Glutamatergic neuron (in vitro differentiated cells): Measurements from ENCODE around the gene RO60. TPM values are rescaled to one million over a fixed set of nuclear protein-coding genes. Genes with fewer than 3 reads are reported as not detected.

Source experiments
- DNase-seq: peaks from one replicate; pipeline ENCODE4 v3.0.0; 2022
- H3K27ac Mint-ChIP-seq: one replicate; pipeline ENCODE4 v1.8.0; 2020; ENCODE audit warnings: mild to moderate bottlenecking, mixed read lengths, inconsistent platforms; ENCODE audit not compliant: unreplicated experiment
- H3K27me3 Mint-ChIP-seq: one replicate; pipeline ENCODE4 v1.8.0; 2020; ENCODE audit warnings: mild to moderate bottlenecking, moderate library complexity, mixed read lengths, inconsistent platforms; ENCODE audit not compliant: unreplicated experiment
- H3K36me3 Mint-ChIP-seq: one replicate; pipeline ENCODE4 v1.8.0; 2020; ENCODE audit warnings: mild to moderate bottlenecking, mixed read lengths, inconsistent platforms; ENCODE audit not compliant: unreplicated experiment
- H3K4me1 Mint-ChIP-seq: one replicate; pipeline ENCODE4 v1.8.0; 2020; ENCODE audit warnings: mild to moderate bottlenecking, low read depth, mixed read lengths, inconsistent platforms; ENCODE audit not compliant: unreplicated experiment
- H3K4me3 Mint-ChIP-seq: one replicate; pipeline ENCODE4 v1.8.0; 2020; ENCODE audit warnings: mild to moderate bottlenecking, mixed read lengths, inconsistent platforms; ENCODE audit not compliant: unreplicated experiment
- H3K9me3 Mint-ChIP-seq: one replicate; pipeline ENCODE4 v1.8.0; 2020; ENCODE audit warnings: mild to moderate bottlenecking, moderate library complexity, mixed read lengths, inconsistent platforms; ENCODE audit not compliant: unreplicated experiment
- CTCF ChIP-seq: fragments of 200-600 bp; sonication (generic); IDR thresholded peaks from one replicate; pipeline ENCODE4 v1.5.0; 2021; ENCODE audit not compliant: partially characterized antibody, unreplicated experiment
- long read RNA-seq: library from polyadenylated mRNA; unstranded; transcript quantifications from one replicate; pipeline ENCODE4 v2.0.0, GENCODE V29; 2020; ENCODE audit not compliant: unreplicated experiment
- total RNA-seq: library from RNA; stranded (reverse); fragmentation: NEBNext Ultra II Directional; extraction: Animal tissue kit (Norgen Biotek cat#: 25700); gene quantifications from one replicate; pipeline ENCODE4 v1.2.1, GENCODE V29; 2021; ENCODE audit not compliant: unreplicated experiment

RO60 gene
- 117 TPM for total RNA-seq
- long read RNA-seq, full-length matches to known transcripts: 50 of 75 reads
- long read RNA-seq, partial matches to known transcripts: 1 of 75 reads
- long read RNA-seq, other reads (novel, unspliced or antisense): 24 of 75 reads

GRCh38 chr1:193059282-193060114, at the start of gene RO60, which contains the start of gene UCHL5:
Gene RO60 (plus strand): TSS chr1:193059612. CDS start chr1:193069055, 9,443 bp downstream.
Gene UCHL5 (minus strand): TSS chr1:193059360. CDS start chr1:193059260, 100 bp downstream.
- peaks cover 13% of the 10 kb centered on the region for H3K9me3 Mint-ChIP-seq
- H3K27me3 Mint-ChIP-seq: peaks cover 17% of the 10 kb centered on the region
- peaks cover 4% of the 10 kb centered on the region for H3K36me3 Mint-ChIP-seq
- peaks cover 15% of the 10 kb centered on the region for H3K4me1 Mint-ChIP-seq
- H3K4me3 Mint-ChIP-seq: peak within 1 kb of the TSS; percentile 98
- H3K27ac Mint-ChIP-seq: peak within 1 kb of the TSS; percentile 97
- DNase-seq: peak; percentile 97
- no peak for TF ChIP-seq CTCF

GRCh38 chr1:193011406-193011805, 48.0 kb upstream of the RO60 start:
- no peak for DNase-seq
- no peaks in the 10 kb centered on the region for H3K36me3 Mint-ChIP-seq
- H3K4me3 Mint-ChIP-seq: no peak overlapping the region
- H3K27ac Mint-ChIP-seq: no peak overlapping the region
- no peaks in the 10 kb centered on the region for H3K27me3 Mint-ChIP-seq
- H3K4me1 Mint-ChIP-seq: peaks cover 3% of the 10 kb centered on the region
- no peak for TF ChIP-seq CTCF
- no peaks in the 10 kb centered on the region for H3K9me3 Mint-ChIP-seq

- Mint-ChIP-seq H3K4me1 (peaks cover 3% of the 10 kb centered on the region), H3K9me3 (no peaks in the 10 kb centered on the region), H3K27ac (no peak overlapping the region), H3K27me3 (no peaks in the 10 kb centered on the region), H3K4me3 (no peak overlapping the region), H3K36me3 (no peaks in the 10 kb centered on the region)
- no peak for DNase-seq
- no peak for TF ChIP-seq CTCF
Measured at GRCh38 chr1:193013005-193013404, 46.4 kb upstream of the RO60 start.

GRCh38 chr1:193013707-193014106, 45.7 kb upstream of the RO60 start:
- TF ChIP-seq CTCF: no peak
- DNase-seq: no peak
- Mint-ChIP-seq H3K4me1 (peaks cover 3% of the 10 kb centered on the region), H3K36me3 (no peaks in the 10 kb centered on the region), H3K27me3 (no peaks in the 10 kb centered on the region), H3K9me3 (no peaks in the 10 kb centered on the region), H3K4me3 (no peak overlapping the region), H3K27ac (no peak overlapping the region)

- no peak overlapping the region for H3K4me3 Mint-ChIP-seq
- TF ChIP-seq CTCF: no peak
- peaks cover 3% of the 10 kb centered on the region for H3K4me1 Mint-ChIP-seq
- no peaks in the 10 kb centered on the region for H3K9me3 Mint-ChIP-seq
- no peak for DNase-seq
- H3K27ac Mint-ChIP-seq: no peak overlapping the region
- H3K36me3 Mint-ChIP-seq: no peaks in the 10 kb centered on the region
- no peaks in the 10 kb centered on the region for H3K27me3 Mint-ChIP-seq
Measured at GRCh38 chr1:193014400-193014799, 45.0 kb upstream of the RO60 start.
